Measurements from ENCODE around the gene INHBA.

DNA sequence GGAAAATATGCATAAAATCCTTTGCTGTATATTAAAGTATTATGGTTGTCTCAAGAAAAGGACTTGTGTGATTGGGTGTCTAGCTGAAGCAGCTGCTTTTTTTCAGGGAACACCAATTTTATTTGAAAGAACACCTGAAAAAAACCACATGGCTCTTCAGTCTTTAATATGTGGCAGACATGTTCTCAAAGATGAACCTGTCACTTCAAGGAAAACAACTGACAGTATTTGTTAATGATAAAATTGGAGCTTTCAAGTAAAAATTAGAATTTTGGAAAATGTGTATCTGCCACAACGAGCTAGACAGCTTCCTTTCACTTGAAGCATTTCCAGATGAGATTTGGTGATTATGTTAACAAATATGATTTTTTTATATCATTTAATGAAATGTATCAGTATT lies 59.3 kb downstream of the INHBA start:
- TF ChIP-seq CTCF (conservative IDR thresholded peaks at IDR 0.05 in 1 of 2, IDR thresholded peaks at IDR 0.05 in 1 of 2; ENCODE audit: low read depth in 1 of 2, low read length in 2 of 2): no peak
- TF ChIP-seq EZH2 (IDR thresholded peaks at IDR 0.05; ENCODE audit: low read length, missing control alignments): no peak
